ENCODE results near the gene DNM3. TPM values are rescaled to one million over a fixed set of nuclear protein-coding genes. Genes with fewer than 3 reads are reported as not detected.

The DNM3 gene
- total RNA-seq, 1 experiment from 2014 or later, result 0.45 TPM

DNA sequence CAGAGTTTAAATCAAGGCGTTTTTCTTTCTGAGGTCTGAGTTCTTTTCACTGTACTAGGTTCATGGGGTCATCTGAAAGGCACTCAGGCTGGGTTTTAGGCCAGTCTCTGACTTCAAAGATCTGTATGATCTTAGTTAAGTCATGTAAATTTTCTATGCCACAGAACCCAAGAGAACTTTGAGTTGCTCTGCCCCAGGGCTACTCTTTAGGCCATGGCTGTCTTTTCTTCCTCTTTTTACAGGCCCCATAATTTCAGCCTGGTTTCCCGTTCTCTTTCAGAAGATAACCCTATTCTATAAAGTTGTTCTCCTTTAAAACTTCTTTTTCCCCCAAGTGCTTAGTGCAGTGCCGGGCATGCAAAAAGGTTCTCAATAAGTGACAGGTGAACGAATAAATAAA lies 33.7 kb upstream of the DNM3 start:
- DNase-seq, result no peak
- no peak overlapping the region for H3K4me3 ChIP-seq (ENCODE audit: low read length)
- H3K27me3 ChIP-seq (ENCODE audit: low read length), result no peaks in the 10 kb centered on the region
- no peaks in the 10 kb centered on the region for H4K20me1 ChIP-seq (ENCODE audit: insufficient read depth, low read depth, low read length)
- H3K4me2 ChIP-seq (ENCODE audit: low read depth, low read length, poor library complexity, severe bottlenecking), result no peak overlapping the region
- H3K36me3 ChIP-seq (ENCODE audit: insufficient read depth, low read length), result no peaks in the 10 kb centered on the region
- H3K9me2 ChIP-seq (replicated peaks; ENCODE audit: insufficient read depth, low read length), result no peaks in the 10 kb centered on the region
- no peak overlapping the region for H3K9ac ChIP-seq (ENCODE audit: low read length)
- H3K4me1 ChIP-seq (ENCODE audit: low read length), result peaks cover 5% of the 10 kb centered on the region
- H3K27ac ChIP-seq (ENCODE audit: low read length), result no peak overlapping the region
- no peaks in the 10 kb centered on the region for H3K79me2 ChIP-seq (ENCODE audit: low read length)
- no peaks in the 10 kb centered on the region for H3K9me3 ChIP-seq (ENCODE audit: low read length)
- H2AFZ ChIP-seq (ENCODE audit: low read length), result no peak overlapping the region

DNA sequence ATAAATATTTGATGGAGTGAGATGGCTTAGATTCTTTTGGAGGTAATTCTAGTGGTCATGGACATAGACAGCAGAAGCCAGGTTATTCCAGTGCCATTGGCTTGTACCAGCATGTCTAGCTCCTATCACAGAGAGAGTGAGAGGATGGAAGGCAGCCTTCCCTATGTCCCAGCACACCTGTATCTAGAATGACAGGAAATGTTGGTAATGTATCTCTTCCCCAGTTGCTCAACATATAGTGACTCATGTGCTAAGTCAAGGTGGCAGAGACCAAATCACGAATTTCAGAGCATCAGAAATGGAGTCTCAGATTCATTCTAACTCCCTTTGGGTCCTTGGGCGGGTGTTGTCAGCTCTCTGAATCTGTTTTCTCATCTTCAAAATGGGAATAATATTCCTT lies 31.5 kb upstream of the DNM3 start:
- peaks cover 5% of the 10 kb centered on the region for H3K4me1 ChIP-seq (ENCODE audit: low read length)
- no peaks in the 10 kb centered on the region for H3K79me2 ChIP-seq (ENCODE audit: low read length)
- H2AFZ ChIP-seq (ENCODE audit: low read length), result no peak overlapping the region
- H3K4me3 ChIP-seq (ENCODE audit: low read length), result no peak overlapping the region
- H3K4me2 ChIP-seq (ENCODE audit: low read depth, low read length, poor library complexity, severe bottlenecking), result no peak overlapping the region
- H3K9ac ChIP-seq (ENCODE audit: low read length), result no peak overlapping the region
- no peaks in the 10 kb centered on the region for H3K27me3 ChIP-seq (ENCODE audit: low read length)
- no peaks in the 10 kb centered on the region for H3K36me3 ChIP-seq (ENCODE audit: insufficient read depth, low read length)
- H3K27ac ChIP-seq (ENCODE audit: low read length), result no peak overlapping the region
- no peak for DNase-seq
- no peaks in the 10 kb centered on the region for H3K9me2 ChIP-seq (replicated peaks; ENCODE audit: insufficient read depth, low read length)
- H3K9me3 ChIP-seq (ENCODE audit: low read length), result no peaks in the 10 kb centered on the region
- H4K20me1 ChIP-seq (ENCODE audit: insufficient read depth, low read depth, low read length), result no peaks in the 10 kb centered on the region

DNA sequence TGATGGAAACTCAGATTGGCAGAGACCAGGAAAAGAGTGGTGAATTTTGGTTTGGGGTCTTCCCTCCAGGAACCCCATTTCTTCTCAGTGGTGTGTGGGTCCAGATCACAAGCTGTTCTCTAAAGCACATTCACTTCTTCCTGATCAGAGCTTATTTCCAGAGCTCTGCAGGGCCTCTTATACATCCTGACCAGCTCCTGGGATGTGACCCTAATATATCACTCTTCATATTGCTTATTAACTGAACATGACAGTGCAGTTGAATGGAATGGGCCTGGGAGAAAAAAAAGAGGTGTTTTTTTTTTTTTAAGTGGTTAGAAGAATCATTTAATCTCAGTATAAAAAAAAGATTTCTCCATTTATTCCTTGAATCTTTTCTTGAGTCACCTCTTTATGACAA lies 29.6 kb upstream of the DNM3 start:
- H3K4me2 ChIP-seq (ENCODE audit: low read depth, low read length, poor library complexity, severe bottlenecking), result no peak overlapping the region
- no peaks in the 10 kb centered on the region for H3K9me3 ChIP-seq (ENCODE audit: low read length)
- no peaks in the 10 kb centered on the region for H4K20me1 ChIP-seq (ENCODE audit: insufficient read depth, low read depth, low read length)
- no peak for DNase-seq
- H3K9me2 ChIP-seq (replicated peaks; ENCODE audit: insufficient read depth, low read length), result no peaks in the 10 kb centered on the region
- no peaks in the 10 kb centered on the region for H3K79me2 ChIP-seq (ENCODE audit: low read length)
- peaks cover 5% of the 10 kb centered on the region for H3K4me1 ChIP-seq (ENCODE audit: low read length)
- H3K4me3 ChIP-seq (ENCODE audit: low read length), result no peak overlapping the region
- no peak overlapping the region for H3K9ac ChIP-seq (ENCODE audit: low read length)
- no peak overlapping the region for H2AFZ ChIP-seq (ENCODE audit: low read length)
- no peaks in the 10 kb centered on the region for H3K36me3 ChIP-seq (ENCODE audit: insufficient read depth, low read length)
- no peak overlapping the region for H3K27ac ChIP-seq (ENCODE audit: low read length)
- H3K27me3 ChIP-seq (ENCODE audit: low read length), result no peaks in the 10 kb centered on the region

DNA sequence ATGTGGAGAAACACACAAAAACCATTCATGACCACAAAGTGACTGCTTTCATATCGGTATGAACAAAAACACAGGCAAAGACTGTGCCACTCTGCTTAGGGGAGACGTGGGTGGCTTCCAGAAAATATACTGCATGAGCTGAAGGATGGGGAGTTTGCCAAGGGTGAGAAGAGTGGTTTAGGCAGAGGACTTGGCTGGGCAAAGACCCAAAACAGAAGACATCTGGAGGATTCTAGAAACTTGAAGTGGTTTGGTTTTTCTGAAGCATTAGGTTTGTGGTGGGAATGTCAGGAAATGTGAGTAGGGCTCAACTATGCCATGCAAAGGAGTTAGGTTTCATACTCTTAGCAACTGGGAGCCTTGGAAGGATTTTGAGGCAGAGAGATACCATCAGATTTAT lies 26.6 kb upstream of the DNM3 start:
- no peaks in the 10 kb centered on the region for H4K20me1 ChIP-seq (ENCODE audit: insufficient read depth, low read depth, low read length)
- no peaks in the 10 kb centered on the region for H3K36me3 ChIP-seq (ENCODE audit: insufficient read depth, low read length)
- no peak overlapping the region for H2AFZ ChIP-seq (ENCODE audit: low read length)
- no peaks in the 10 kb centered on the region for H3K9me2 ChIP-seq (replicated peaks; ENCODE audit: insufficient read depth, low read length)
- no peak for DNase-seq
- no peaks in the 10 kb centered on the region for H3K4me1 ChIP-seq (ENCODE audit: low read length)
- no peak overlapping the region for H3K4me2 ChIP-seq (ENCODE audit: low read depth, low read length, poor library complexity, severe bottlenecking)
- no peaks in the 10 kb centered on the region for H3K9me3 ChIP-seq (ENCODE audit: low read length)
- no peaks in the 10 kb centered on the region for H3K27me3 ChIP-seq (ENCODE audit: low read length)
- no peaks in the 10 kb centered on the region for H3K79me2 ChIP-seq (ENCODE audit: low read length)
- H3K9ac ChIP-seq (ENCODE audit: low read length), result no peak overlapping the region
- H3K4me3 ChIP-seq (ENCODE audit: low read length), result no peak overlapping the region
- no peak overlapping the region for H3K27ac ChIP-seq (ENCODE audit: low read length)

DNA sequence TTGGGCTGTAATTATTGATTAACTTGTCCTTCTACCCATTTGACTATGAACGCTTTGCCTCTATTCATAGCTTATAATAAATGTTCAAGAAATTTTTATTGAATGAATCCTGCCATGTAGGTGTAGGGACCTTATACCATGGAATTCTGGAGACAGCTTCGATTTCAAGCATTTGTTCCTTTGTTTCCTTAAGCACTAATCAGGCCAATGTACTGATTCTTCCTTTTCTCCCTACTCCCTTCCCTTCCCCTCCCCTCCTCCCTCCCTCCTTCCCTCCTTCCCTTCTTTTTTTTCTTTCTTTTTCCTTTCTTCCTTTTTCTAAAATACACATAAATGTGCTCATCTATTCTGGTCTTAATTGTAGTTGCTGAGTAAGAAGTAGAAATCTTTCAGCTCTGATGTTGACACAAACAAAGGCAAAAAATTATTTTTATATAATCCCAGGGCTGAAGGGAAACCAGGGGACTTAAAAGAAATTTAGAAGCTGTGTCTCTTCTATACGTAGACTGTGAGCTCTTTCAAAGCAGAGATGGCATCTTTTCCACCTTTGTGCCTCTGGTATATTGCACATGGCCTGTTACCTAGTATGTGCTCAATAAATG lies 24.9 kb upstream of the DNM3 start:
- no peaks in the 10 kb centered on the region for H3K9me2 ChIP-seq (replicated peaks; ENCODE audit: insufficient read depth, low read length)
- no peak overlapping the region for H2AFZ ChIP-seq (ENCODE audit: low read length)
- no peaks in the 10 kb centered on the region for H4K20me1 ChIP-seq (ENCODE audit: insufficient read depth, low read depth, low read length)
- H3K36me3 ChIP-seq (ENCODE audit: insufficient read depth, low read length), result no peaks in the 10 kb centered on the region
- no peak overlapping the region for H3K4me2 ChIP-seq (ENCODE audit: low read depth, low read length, poor library complexity, severe bottlenecking)
- no peaks in the 10 kb centered on the region for H3K79me2 ChIP-seq (ENCODE audit: low read length)
- H3K4me3 ChIP-seq (ENCODE audit: low read length), result no peak overlapping the region
- H3K9me3 ChIP-seq (ENCODE audit: low read length), result no peaks in the 10 kb centered on the region
- no peak overlapping the region for H3K9ac ChIP-seq (ENCODE audit: low read length)
- no peak for DNase-seq
- H3K27me3 ChIP-seq (ENCODE audit: low read length), result no peaks in the 10 kb centered on the region
- no peak overlapping the region for H3K27ac ChIP-seq (ENCODE audit: low read length)
- H3K4me1 ChIP-seq (ENCODE audit: low read length), result no peaks in the 10 kb centered on the region

DNA sequence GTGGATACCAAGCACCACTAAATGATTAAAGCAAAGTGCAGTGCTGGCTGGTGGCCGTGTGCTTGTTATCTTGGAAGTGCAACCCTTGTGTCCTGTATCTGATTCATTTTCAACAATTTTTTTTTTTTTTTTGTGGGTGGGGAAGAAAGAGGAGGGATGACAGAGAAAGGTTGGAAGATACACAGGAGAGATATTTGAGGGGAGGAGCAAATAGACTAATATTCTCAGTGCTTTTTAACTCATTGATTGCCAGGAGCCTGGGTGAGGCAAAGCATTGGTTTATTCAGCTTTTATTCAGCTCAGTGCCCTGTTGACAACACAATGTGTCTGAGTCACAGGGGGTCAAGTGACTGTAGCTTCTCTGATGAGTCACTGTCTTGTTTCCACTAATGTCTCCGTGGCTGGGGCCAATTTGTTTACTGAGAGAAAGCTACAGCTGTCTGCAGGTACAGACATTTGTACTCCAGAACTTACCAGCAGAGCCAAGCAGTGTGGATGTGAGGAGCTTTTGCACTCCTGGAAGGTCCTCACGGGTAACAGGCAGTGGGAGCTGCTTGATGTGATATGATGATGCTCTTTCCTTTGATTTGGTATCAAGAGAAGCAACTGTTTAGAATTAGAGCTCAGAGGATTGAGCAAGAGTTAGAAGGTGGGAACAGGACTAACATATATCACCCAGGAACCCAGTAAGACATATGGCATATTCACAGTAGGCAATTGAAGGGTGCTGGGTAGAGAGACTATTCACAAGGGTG lies 23.6 kb upstream of the DNM3 start:
- Histone ChIP-seq H3K36me3 (ENCODE audit: insufficient read depth, low read length) (no peaks in the 10 kb centered on the region), H2AFZ (ENCODE audit: low read length) (no peak overlapping the region), H3K9me3 (ENCODE audit: low read length) (no peaks in the 10 kb centered on the region), H3K9me2 (replicated peaks; ENCODE audit: insufficient read depth, low read length) (no peaks in the 10 kb centered on the region), H4K20me1 (ENCODE audit: insufficient read depth, low read depth, low read length) (no peaks in the 10 kb centered on the region), H3K27me3 (ENCODE audit: low read length) (no peaks in the 10 kb centered on the region), H3K4me3 (ENCODE audit: low read length) (no peak overlapping the region), H3K4me1 (ENCODE audit: low read length) (no peaks in the 10 kb centered on the region), H3K9ac (ENCODE audit: low read length) (no peak overlapping the region), H3K4me2 (ENCODE audit: low read depth, low read length, poor library complexity, severe bottlenecking) (no peak overlapping the region), H3K27ac (ENCODE audit: low read length) (no peak overlapping the region), H3K79me2 (ENCODE audit: low read length) (no peaks in the 10 kb centered on the region)
- no peak for DNase-seq

DNA sequence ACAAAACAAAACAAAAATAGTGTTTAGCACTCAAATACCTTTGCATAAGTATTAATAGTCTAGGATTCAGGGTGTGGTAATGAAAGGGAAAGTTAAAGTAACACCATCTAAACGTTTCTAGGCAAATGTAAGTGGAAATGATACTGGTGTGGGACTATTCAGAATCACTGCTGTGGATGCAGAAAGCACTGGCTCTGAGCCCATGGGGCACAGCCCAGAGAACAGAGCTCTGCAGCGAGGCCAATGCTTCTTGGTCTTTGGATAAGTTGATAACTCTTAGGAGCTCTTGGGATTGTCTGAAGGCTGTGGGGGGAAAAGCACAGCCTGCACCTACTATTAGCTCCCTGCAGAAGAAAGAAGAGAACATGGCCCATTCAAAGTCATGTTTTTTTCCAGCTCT lies 21.4 kb upstream of the DNM3 start:
- no peak overlapping the region for H3K4me3 ChIP-seq (ENCODE audit: low read length)
- no peak overlapping the region for H3K4me2 ChIP-seq (ENCODE audit: low read depth, low read length, poor library complexity, severe bottlenecking)
- no peaks in the 10 kb centered on the region for H3K79me2 ChIP-seq (ENCODE audit: low read length)
- H2AFZ ChIP-seq (ENCODE audit: low read length), result no peak overlapping the region
- no peak overlapping the region for H3K27ac ChIP-seq (ENCODE audit: low read length)
- no peak for DNase-seq
- no peaks in the 10 kb centered on the region for H3K9me2 ChIP-seq (replicated peaks; ENCODE audit: insufficient read depth, low read length)
- H3K27me3 ChIP-seq (ENCODE audit: low read length), result no peaks in the 10 kb centered on the region
- no peaks in the 10 kb centered on the region for H3K4me1 ChIP-seq (ENCODE audit: low read length)
- H3K9ac ChIP-seq (ENCODE audit: low read length), result no peak overlapping the region
- H3K36me3 ChIP-seq (ENCODE audit: insufficient read depth, low read length), result no peaks in the 10 kb centered on the region
- H4K20me1 ChIP-seq (ENCODE audit: insufficient read depth, low read depth, low read length), result no peaks in the 10 kb centered on the region
- H3K9me3 ChIP-seq (ENCODE audit: low read length), result no peaks in the 10 kb centered on the region

DNA sequence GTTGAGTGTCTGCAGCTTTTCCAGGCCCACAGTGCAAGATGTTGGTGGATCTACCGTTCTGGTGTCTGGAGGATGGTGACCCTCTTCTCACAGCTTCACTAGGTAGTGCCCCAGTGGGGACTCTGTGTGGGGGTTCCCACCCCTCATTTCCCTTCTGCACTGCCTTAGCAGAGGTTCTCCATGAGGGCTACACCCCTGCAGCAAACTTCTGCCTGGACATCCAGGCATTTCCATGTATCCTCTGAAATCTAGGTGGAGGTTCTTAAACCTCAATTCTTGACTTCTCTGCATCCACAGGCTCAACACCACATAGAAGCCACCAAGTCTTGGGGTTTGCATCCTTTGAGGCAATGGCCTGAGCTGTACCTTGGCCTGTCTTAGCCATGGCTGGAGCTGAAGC lies 14.3 kb upstream of the DNM3 start:
- H3K27me3 ChIP-seq (ENCODE audit: low read length), result no peaks in the 10 kb centered on the region
- H3K27ac ChIP-seq (ENCODE audit: low read length), result no peak overlapping the region
- no peak overlapping the region for H3K4me2 ChIP-seq (ENCODE audit: low read depth, low read length, poor library complexity, severe bottlenecking)

More for the DNA sequence above, 14.3 kb upstream of the DNM3 start:
- Histone ChIP-seq H3K9ac (ENCODE audit: low read length) (no peak overlapping the region), H3K9me2 (replicated peaks; ENCODE audit: insufficient read depth, low read length) (no peaks in the 10 kb centered on the region), H3K79me2 (ENCODE audit: low read length) (no peaks in the 10 kb centered on the region), H3K4me3 (ENCODE audit: low read length) (no peak overlapping the region), H3K4me1 (ENCODE audit: low read length) (no peaks in the 10 kb centered on the region), H4K20me1 (ENCODE audit: insufficient read depth, low read depth, low read length) (no peaks in the 10 kb centered on the region), H3K9me3 (ENCODE audit: low read length) (peaks cover 2% of the 10 kb centered on the region; the same call in 1 of the 2 replicates), H2AFZ (ENCODE audit: low read length) (no peak overlapping the region), H3K36me3 (ENCODE audit: insufficient read depth, low read length) (no peaks in the 10 kb centered on the region)
- DNase-seq, result no peak
